Brain microvascular endothelial cell (primary cell): ENCODE results near the gene PRKX.
A peak's percentile ranks its signal among the peaks of the same experiment; 100 is the strongest.
"Not testable (repeated sequence)": the region's sequence is repeated elsewhere in the genome, so short reads cannot be mapped to it uniquely, and the experiment has no call there.

ENCODE experiments used
- DNase-seq: peaks from one replicate; pipeline ENCODE4 v3.0.0-alpha.2; 2020
- H3K27ac ChIP-seq: fragments of 250-450 bp; sonication (Bioruptor Pico); 2 replicates; pipeline ENCODE4 v1.5.1; 2020; ENCODE audit warnings: mild to moderate bottlenecking, moderate library complexity
- H3K27me3 ChIP-seq: fragments of 250-450 bp; sonication (Bioruptor Pico); replicated peaks from 2 replicates; pipeline ENCODE4 v1.5.1; 2020; ENCODE audit warnings: mild to moderate bottlenecking
- H3K36me3 ChIP-seq: fragments of 250-450 bp; sonication (Bioruptor Pico); replicated peaks from 2 replicates; pipeline ENCODE4 v1.5.1; 2020; ENCODE audit warnings: mild to moderate bottlenecking
- H3K4me3 ChIP-seq: 2 replicates; pipeline ENCODE4 v1.5.1; 2011; ENCODE audit warnings: low read depth, mild to moderate bottlenecking, control low read depth, low read length, moderate library complexity
- CTCF ChIP-seq: IDR thresholded peaks from 2 replicates; pipeline ENCODE4 v1.5.1; 2011; ENCODE audit warnings: low read depth, mild to moderate bottlenecking, moderate library complexity, low read length, control low read depth, inconsistent platforms; ENCODE audit errors: missing control alignments
- in situ Hi-C: cut with HindIII; loops from 2 replicates; pipeline ENCODE4 v1.10.0; 2017; ENCODE audit warnings: low sequenced_read_pairs, low pct_ligation_motif_present

The PRKX gene

GRCh38 chrX:3738509-3738908, 25.1 kb upstream of the PRKX start:
- no peak overlapping the region for H3K4me3 ChIP-seq
- no peak for TF ChIP-seq CTCF
- H3K27me3 ChIP-seq: no peaks in the 10 kb centered on the region
- H3K27ac ChIP-seq: no peak overlapping the region
- in situ Hi-C loops: no loop called here
- H3K36me3 ChIP-seq: no peaks in the 10 kb centered on the region
- no peak for DNase-seq

- H3K27ac ChIP-seq, H3K27me3 ChIP-seq, DNase-seq, in situ Hi-C loops, H3K36me3 ChIP-seq, H3K4me3 ChIP-seq: not testable (repeated sequence)
These were observed 23.1 kb upstream of the PRKX start for GRCh38 chrX:3736536-3736935.

- DNase-seq, in situ Hi-C loops: not testable (repeated sequence)
These were observed 22.4 kb upstream of the PRKX start for GRCh38 chrX:3735891-3736290.

GRCh38 chrX:3734456-3734855, 21.0 kb upstream of the PRKX start:
- DNase-seq, H3K36me3 ChIP-seq, H3K27me3 ChIP-seq, H3K27ac ChIP-seq, in situ Hi-C loops, H3K4me3 ChIP-seq: not testable (repeated sequence)

More at GRCh38 chrX:3735891-3736290, 22.4 kb upstream of the PRKX start:
- not testable (repeated sequence) for H3K36me3 ChIP-seq, H3K4me3 ChIP-seq, H3K27me3 ChIP-seq, H3K27ac ChIP-seq

GRCh38 chrX:3733043-3733430, 19.6 kb upstream of the PRKX start:
- no peak overlapping the region for H3K4me3 ChIP-seq
- no peak overlapping the region for H3K27ac ChIP-seq
- TF ChIP-seq CTCF: no peak
- H3K27me3 ChIP-seq: no peaks in the 10 kb centered on the region
- in situ Hi-C loops: no loop called here
- no peaks in the 10 kb centered on the region for H3K36me3 ChIP-seq
- no peak for DNase-seq

GRCh38 chrX:3732326-3733042, 19.0 kb upstream of the PRKX start:
- H3K27ac ChIP-seq, in situ Hi-C loops, H3K27me3 ChIP-seq, DNase-seq, H3K4me3 ChIP-seq, H3K36me3 ChIP-seq: not testable (repeated sequence)

- Histone ChIP-seq H3K36me3 (no peaks in the 10 kb centered on the region), H3K27ac (no peak overlapping the region), H3K27me3 (no peaks in the 10 kb centered on the region), H3K4me3 (no peak overlapping the region)
- in situ Hi-C loops: no loop called here
- TF ChIP-seq CTCF: no peak
- peak; percentile 71 for DNase-seq
These were observed 15.0 kb upstream of the PRKX start for GRCh38 chrX:3728454-3728853.

- H3K4me3 ChIP-seq, in situ Hi-C loops, H3K36me3 ChIP-seq, H3K27ac ChIP-seq, H3K27me3 ChIP-seq, DNase-seq: not testable (repeated sequence)
These were observed 10.0 kb upstream of the PRKX start for GRCh38 chrX:3723460-3723859.
